Naive thymus-derived CD8-positive, alpha-beta T cell (primary cell): ENCODE measurements around the gene TLN1. TPM values are rescaled to one million over a fixed set of nuclear protein-coding genes. Genes with fewer than 3 reads are reported as not detected.

Experiments used
- ATAC-seq, 2 donors: fragments of 150-1000 bp; cut with Tn5 transposase in 1 of 2; sonication (Bioruptor Pico), chemical (Tn5 transposase) in 1 of 2; 1 replicate in 1 of 2; 2 replicates in 1 of 2; pipeline ENCODE4 v1.10.0; 2021; ENCODE audit warnings: mild to moderate bottlenecking in 2 of 2, moderate library complexity in 2 of 2
- POLR2A ChIA-PET: fragments of 350-600 bp; sonication (Branson Sonifier 250); formaldehyde crosslinking; loops from one replicate; lab custom pipeline; 2021; ENCODE audit warnings: antibody characterized with exemption; lab: Charles Lee
- DNase-seq, 10 donors: peaks; one replicate each; pipeline versions ENCODE4 v3.0.0 to v3.0.0-alpha.2; 2020 to 2022
- H3K27ac Mint-ChIP-seq, 10 donors: one replicate each; pipeline ENCODE4 v1.8.0; 2020 to 2022; ENCODE audit warnings: mild to moderate bottlenecking in 10 of 10, mixed read lengths in 10 of 10, moderate library complexity in 4 of 10, inconsistent platforms in 1 of 10
- H3K27me3 Mint-ChIP-seq, 5 donors: one replicate each; pipeline ENCODE4 v1.8.0; 2021 to 2022; ENCODE audit warnings: mixed read lengths in 5 of 5
- H3K36me3 Mint-ChIP-seq, 3 donors: one replicate each; pipeline ENCODE4 v1.8.0; 2020 to 2022; ENCODE audit warnings: mixed read lengths in 3 of 3, mild to moderate bottlenecking in 2 of 3, inconsistent platforms in 1 of 3
- H3K4me1 Mint-ChIP-seq, 4 donors: one replicate each; pipeline ENCODE4 v1.8.0; 2021 to 2022; ENCODE audit warnings: mixed read lengths in 4 of 4
- H3K4me3 Mint-ChIP-seq, 10 donors: one replicate each; pipeline ENCODE4 v1.8.0; 2020 to 2022; ENCODE audit warnings: mild to moderate bottlenecking in 10 of 10, mixed read lengths in 10 of 10, moderate library complexity in 6 of 10, inconsistent platforms in 1 of 10
- H3K9me3 Mint-ChIP-seq, 9 donors: one replicate each; pipeline ENCODE4 v1.8.0; 2020 to 2022; ENCODE audit warnings: mixed read lengths in 9 of 9, mild to moderate bottlenecking in 3 of 9, inconsistent platforms in 1 of 9, moderate library complexity in 1 of 9
- polyA plus RNA-seq, 3 donors: library from polyadenylated mRNA; unstranded; fragments of 300-500 nt; fragmentation: Illumina TruSeq; gene quantifications; one replicate each; pipeline ENCODE4 v1.2.3, GENCODE V29; 2021
- total RNA-seq, 8 experiments: library from RNA in 2 of 8; stranded (reverse) in 2 of 8; gene quantifications; one replicate each; pipeline ENCODE4 v1.2.3 and lab custom pipeline; 2021 to 2026

Gene TLN1
- total and polyA plus RNA-seq, 5 experiments from 2014 or later, result 32.9 to 233 (median 88.9) TPM

DNA sequence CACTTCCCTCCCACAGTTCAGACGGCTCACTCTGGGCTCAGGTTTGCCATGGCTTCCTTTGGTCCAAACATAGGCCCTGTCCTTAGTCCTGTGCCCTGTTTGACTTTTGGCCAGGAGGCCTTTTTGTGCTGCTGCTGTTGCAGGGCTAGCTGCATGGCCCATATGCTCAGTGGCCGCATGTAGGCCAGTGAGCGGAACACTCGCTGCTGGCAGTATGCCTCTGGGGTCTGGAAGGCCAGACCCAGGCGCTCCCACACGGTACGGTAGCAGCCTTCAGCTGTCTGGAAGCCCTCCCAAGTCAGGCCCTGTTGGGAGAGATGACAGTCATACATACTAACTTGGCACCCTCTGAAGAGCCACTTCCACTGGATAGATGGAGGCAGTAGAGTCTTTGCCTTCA, 5.1 kb upstream of the TLN1 start:
- Mint-ChIP-seq H3K4me1 (peaks cover 15 to 39% (median 31%) of the 10 kb centered on the region in 4 donors), H3K27ac (peak overlapping the region in 1 of 10 donors; percentile 15), H3K4me3 (no peak overlapping the region), H3K9me3 (no peaks in the 10 kb centered on the region), H3K27me3 (no peaks in the 10 kb centered on the region), H3K36me3 (peaks cover 0 to 58% (median 11%) of the 10 kb centered on the region in 3 donors)
- POLR2A ChIA-PET, result interaction anchor here (1.1 to 2.2 kb wide), 3 partner anchors 10 to 120 kb away, joined by 3 to 8 read pairs (median 4); partner anchors contain the start of genes CCDC107, CD72 and RMRP
- DNase-seq (peak in 1 of 10 donors; percentile 40), ATAC-seq (no peak)

DNA sequence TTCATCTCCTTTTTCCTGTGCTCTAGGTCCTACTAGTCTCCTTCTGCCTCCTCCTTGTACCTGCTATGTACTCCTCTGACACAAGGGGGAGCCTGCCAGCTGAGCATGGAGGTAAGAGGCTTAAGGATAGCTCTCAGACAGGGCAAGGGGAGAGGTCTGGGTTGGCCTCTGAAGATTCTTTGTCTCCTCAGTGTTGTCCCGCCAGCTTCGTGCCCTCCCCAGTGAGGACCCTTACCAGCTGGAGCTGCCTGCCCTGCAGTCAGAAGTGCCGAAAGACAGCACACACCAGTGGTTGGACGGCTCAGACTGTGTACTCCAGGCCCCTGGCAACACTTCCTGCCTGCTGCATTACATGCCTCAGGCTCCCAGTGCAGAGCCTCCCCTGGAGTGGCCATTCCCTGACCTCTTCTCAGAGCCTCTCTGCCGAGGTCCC, 4.2 kb upstream of the TLN1 start:
- DNase-seq, result peak; percentile 34 to 84 (median 63)
- H3K36me3 Mint-ChIP-seq, result peaks cover 0 to 55% (median 11%) of the 10 kb centered on the region in 3 donors
- POLR2A ChIA-PET, result interaction anchor here (0.7 to 2.2 kb wide), 5 partner anchors 12 to 174 kb away, joined by 3 to 8 read pairs (median 3); partner anchors contain the start of genes CCDC107, CD72 and RMRP

DNA sequence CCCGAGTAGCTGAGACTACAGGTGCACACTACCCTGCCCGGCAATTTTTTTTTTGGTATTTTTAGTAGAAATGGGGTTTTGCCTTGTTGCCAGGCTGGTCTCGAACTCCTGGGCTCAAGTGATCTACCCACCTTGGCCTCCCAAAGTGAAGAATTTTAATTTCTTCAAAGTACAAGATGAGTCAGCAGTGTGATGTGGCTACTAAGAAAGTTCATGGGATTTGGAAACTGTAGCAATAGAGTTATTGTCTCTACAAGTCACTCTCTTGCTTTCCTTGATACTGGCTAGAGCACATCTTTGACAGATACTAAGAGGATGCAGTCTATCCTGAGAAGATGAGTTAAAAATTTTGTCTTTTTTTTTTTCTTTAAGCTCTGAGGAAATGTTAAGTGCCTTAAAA, 2.1 kb upstream of the TLN1 start:
- Mint-ChIP-seq H3K4me3 (peak overlapping the region in 2 of 10 donors; percentile 18 to 36), H3K9me3 (no peaks in the 10 kb centered on the region), H3K27me3 (no peaks in the 10 kb centered on the region), H3K36me3 (peaks cover 0 to 38% (median 11%) of the 10 kb centered on the region in 3 donors), H3K4me1 (peaks cover 19 to 30% (median 24%) of the 10 kb centered on the region in 4 donors), H3K27ac (peak overlapping the region in 2 of 10 donors; percentile 34 to 95)
- ATAC-seq, result no peak
- DNase-seq, result no peak
- POLR2A ChIA-PET, result interaction anchor here (0.6 to 5.1 kb wide), 5 partner anchors 14 to 115 kb away, joined by 3 to 68 read pairs (median 3); partner anchors contain the start of genes GBA2 and RGP1

More for the DNA sequence above, 4.2 kb upstream of the TLN1 start:
- H3K27me3 Mint-ChIP-seq, result no peaks in the 10 kb centered on the region
- H3K4me1 Mint-ChIP-seq, result peaks cover 16 to 30% (median 23%) of the 10 kb centered on the region in 4 donors
- H3K9me3 Mint-ChIP-seq, result no peaks in the 10 kb centered on the region
- H3K4me3 Mint-ChIP-seq, result peak overlapping the region in 1 of 10 donors; percentile 51
- no peak for ATAC-seq
- peak overlapping the region in 4 of 10 donors; percentile 11 to 58 (median 42) for H3K27ac Mint-ChIP-seq

DNA sequence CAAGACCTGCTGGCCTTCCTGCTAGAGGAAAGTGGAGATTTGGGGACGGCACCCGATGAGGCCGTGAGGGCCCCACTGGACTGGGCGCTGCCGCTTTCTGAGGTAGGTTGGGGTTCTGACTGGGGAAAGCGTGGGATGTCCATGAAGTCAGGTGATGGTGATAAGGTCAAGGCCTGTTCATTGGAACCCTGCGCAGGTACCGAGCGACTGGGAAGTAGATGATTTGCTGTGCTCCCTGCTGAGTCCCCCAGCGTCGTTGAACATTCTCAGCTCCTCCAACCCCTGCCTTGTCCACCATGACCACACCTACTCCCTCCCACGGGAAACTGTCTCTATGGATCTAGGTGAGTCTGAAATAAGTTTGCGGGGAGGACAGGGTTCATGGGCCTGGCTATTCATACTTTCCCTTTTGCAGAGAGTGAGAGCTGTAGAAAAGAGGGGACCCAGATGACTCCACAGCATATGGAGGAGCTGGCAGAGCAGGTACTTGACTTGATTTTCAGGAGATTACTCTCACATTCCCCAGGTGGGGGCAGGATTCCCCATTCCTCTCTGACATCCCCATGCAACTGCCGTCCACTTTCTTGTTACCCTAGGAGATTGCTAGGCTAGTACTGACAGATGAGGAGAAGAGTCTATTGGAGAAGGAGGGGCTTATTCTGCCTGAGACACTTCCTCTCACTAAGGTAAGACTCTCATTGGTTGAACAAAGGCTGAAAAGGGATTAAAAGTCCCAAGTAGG, 976 bp upstream of the TLN1 start:
- peak overlapping the region in 8 of 10 donors; percentile 83 to 97 (median 95) for H3K27ac Mint-ChIP-seq
- H3K4me1 Mint-ChIP-seq, result peaks cover 19 to 30% (median 24%) of the 10 kb centered on the region in 4 donors
- DNase-seq (peak in 2 of 10 donors; percentile 21 to 51), ATAC-seq (no peak)
- H3K36me3 Mint-ChIP-seq, result peaks cover 0 to 27% (median 8%) of the 10 kb centered on the region in 3 donors
- POLR2A ChIA-PET, result interaction anchor here (0.5 to 5.1 kb wide), 23 partner anchors 9 to 666 kb away, joined by 3 to 68 read pairs (median 10); partner anchors contain the start of genes ARHGEF39, CCDC107, GBA2 and GNE
- peak overlapping the region in 5 of 10 donors; percentile 93 to 96 (median 94) for H3K4me3 Mint-ChIP-seq
- no peaks in the 10 kb centered on the region for H3K9me3 Mint-ChIP-seq
- H3K27me3 Mint-ChIP-seq, result no peaks in the 10 kb centered on the region

DNA sequence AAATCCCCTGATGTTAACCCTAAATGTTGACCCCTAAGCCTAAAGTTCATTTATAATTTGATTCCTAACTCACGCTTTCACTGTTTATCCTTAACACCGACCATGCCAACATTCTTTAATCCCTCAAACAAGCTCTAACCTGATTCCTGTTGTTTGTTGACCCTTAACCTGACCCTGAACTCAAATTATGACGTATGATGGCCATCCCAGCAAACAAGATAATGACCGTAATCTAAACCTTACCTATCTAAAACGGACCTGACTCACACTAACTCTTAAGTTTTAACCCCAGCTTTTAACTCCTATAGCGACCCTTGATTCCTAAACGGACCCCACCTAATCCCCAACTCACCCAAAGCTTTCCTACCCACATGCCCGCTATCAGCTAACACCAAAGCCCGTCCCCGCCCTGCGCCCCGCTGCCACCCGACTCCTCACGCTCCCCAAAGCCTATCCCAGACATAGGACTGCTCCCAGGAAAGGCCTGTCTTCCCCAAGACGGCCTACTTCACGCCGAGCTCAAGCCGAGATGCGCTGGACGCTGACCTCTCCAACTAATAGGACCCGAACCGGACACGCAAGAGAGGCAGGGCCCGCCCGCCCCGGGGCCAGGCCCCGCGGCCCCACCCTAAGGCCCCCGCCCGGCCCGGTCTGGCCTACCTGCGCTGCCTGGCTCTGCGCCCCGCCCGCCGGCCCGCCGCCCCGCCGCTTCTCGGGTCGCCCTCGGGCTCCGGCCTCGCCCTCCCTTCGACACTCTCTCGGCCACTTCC, 395 bp downstream of the TLN1 start:
- peak overlapping the region in 8 of 10 donors; percentile 83 to 97 (median 95) for H3K27ac Mint-ChIP-seq
- H3K9me3 Mint-ChIP-seq, result no peaks in the 10 kb centered on the region
- H3K27me3 Mint-ChIP-seq, result no peaks in the 10 kb centered on the region
- H3K4me1 Mint-ChIP-seq, result peaks cover 19 to 31% (median 27%) of the 10 kb centered on the region in 4 donors
- H3K4me3 Mint-ChIP-seq, result peak overlapping the region in 5 of 10 donors; percentile 94 to 98 (median 95)
- peaks cover 0 to 19% (median 5%) of the 10 kb centered on the region in 3 donors for H3K36me3 Mint-ChIP-seq
- peak in 1 of 2 donors; percentile 2 for ATAC-seq
- POLR2A ChIA-PET, result interaction anchor here (0.6 to 5.1 kb wide), 25 partner anchors 10 to 612 kb away, joined by 3 to 68 read pairs (median 9); partner anchors contain the start of genes ARHGEF39, CCDC107, GBA2 and HINT2
- peak in 1 of 10 donors; percentile 5 for DNase-seq

DNA sequence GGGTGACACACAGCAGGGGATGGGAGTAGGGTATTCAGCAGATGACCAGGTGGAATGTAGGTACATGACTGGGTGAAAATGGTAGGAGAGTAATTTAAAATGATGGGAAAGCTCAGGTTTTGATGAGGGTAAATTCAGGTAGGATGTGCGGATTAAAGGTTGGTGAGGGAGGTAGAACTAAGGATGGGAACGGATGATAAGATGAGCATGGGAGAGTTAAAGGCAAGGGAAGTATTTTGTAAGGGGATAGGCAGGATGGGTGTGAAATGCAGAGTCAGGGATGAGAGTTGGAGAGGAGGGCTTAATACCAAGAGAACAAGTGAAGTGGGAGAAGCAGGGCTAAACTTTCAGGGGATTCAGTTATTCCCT, 1.5 kb downstream of the TLN1 start:
- H3K36me3 Mint-ChIP-seq, result peaks cover 0 to 19% (median 3%) of the 10 kb centered on the region in 3 donors
- peak overlapping the region in 3 of 10 donors; percentile 14 to 97 (median 75) for H3K27ac Mint-ChIP-seq
- H3K4me3 Mint-ChIP-seq, result peak overlapping the region in 4 of 10 donors; percentile 86 to 98 (median 89)
- no peaks in the 10 kb centered on the region for H3K9me3 Mint-ChIP-seq
- DNase-seq (peak in 1 of 10 donors; percentile 8), ATAC-seq (no peak)
- POLR2A ChIA-PET, result interaction anchor here (1.4 to 5.1 kb wide), 10 partner anchors 9 to 111 kb away, joined by 4 to 68 read pairs (median 22); partner anchors contain the start of genes ARHGEF39, CCDC107, GBA2 and MSMP
- peaks cover 13 to 31% (median 21%) of the 10 kb centered on the region in 4 donors for H3K4me1 Mint-ChIP-seq
- no peaks in the 10 kb centered on the region for H3K27me3 Mint-ChIP-seq

DNA sequence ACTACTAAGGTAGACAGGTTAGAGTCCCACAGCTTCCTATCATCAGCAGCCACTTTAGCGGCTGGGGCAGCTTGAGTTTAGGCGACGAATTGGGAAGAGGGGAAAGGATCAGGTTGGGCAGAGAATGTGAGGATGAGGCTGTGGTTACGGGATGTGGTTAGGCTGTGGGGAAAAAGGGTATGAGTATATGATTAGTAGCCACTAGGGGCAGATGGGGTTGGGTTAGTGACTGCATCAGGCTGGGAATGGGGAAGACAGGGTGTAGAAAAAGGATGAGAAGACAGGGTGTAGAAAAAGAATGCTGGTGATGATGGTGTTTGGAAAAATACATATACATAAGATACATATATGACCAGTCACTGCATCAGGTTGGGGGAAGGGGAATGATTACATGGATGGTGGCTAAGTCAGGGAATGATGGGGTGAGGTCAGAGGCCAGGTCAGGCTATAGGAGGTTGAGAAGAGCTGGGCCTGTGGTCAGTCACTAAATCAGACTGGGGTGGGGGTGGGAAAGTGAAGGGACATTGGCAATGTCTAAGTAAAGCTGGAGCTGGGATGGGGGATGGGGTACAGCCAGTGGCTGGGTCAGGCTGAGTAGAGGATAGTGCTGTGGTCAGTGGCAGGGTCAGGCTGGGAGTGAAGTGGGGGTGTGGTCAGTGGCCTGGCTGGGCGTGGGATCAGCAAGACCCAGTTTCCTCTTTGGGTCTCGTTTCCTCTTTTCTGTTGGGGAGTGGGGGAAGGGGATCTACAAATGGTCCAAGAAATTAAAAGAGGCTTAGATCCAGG, 2.1 kb downstream of the TLN1 start:
- H3K4me3 Mint-ChIP-seq, result peak overlapping the region in 4 of 10 donors; percentile 86 to 98 (median 89)
- H3K27me3 Mint-ChIP-seq, result no peaks in the 10 kb centered on the region
- POLR2A ChIA-PET, result interaction anchor here (1.4 to 5.1 kb wide), 10 partner anchors 9 to 113 kb away, joined by 4 to 68 read pairs (median 16); partner anchors contain the start of genes ARHGEF39, CCDC107, GBA2 and MSMP

DNA sequence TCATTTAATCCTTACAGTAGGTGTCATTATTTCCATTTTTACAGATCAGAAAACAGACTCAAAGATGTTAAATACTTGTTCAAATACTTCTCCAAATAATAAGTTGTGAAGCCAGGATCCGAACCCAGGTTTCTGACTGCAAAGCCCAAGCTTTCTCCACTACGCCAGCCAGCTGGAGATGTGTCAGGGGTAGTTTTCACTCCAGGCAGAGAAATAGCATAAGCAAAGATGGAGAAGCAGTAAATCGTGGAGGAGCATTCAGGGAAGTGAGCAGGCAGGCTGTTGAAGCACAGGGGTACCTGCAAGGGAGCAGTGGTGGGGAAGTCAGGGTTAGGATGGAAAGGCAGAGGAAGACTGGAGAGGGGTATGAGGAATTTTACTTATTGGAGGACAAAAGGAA, 2.9 kb downstream of the TLN1 start:
- DNase-seq, result peak in 1 of 10 donors; percentile 4
- POLR2A ChIA-PET, result interaction anchor here (1.1 to 3.3 kb wide), 5 partner anchors 19 to 112 kb away, joined by 3 to 17 read pairs (median 6); partner anchors contain the start of genes CCDC107 and RMRP
- no peak overlapping the region for H3K27ac Mint-ChIP-seq

More for the DNA sequence above, 2.1 kb downstream of the TLN1 start:
- Mint-ChIP-seq H3K27ac (peak overlapping the region in 3 of 10 donors; percentile 14 to 97 (median 75)), H3K36me3 (peaks cover 0 to 19% (median 0%) of the 10 kb centered on the region in 3 donors), H3K4me1 (peaks cover 12 to 31% (median 19%) of the 10 kb centered on the region in 4 donors), H3K9me3 (no peaks in the 10 kb centered on the region)
- no peak for ATAC-seq
- peak in 4 of 10 donors; percentile 28 to 42 (median 36) for DNase-seq

DNA sequence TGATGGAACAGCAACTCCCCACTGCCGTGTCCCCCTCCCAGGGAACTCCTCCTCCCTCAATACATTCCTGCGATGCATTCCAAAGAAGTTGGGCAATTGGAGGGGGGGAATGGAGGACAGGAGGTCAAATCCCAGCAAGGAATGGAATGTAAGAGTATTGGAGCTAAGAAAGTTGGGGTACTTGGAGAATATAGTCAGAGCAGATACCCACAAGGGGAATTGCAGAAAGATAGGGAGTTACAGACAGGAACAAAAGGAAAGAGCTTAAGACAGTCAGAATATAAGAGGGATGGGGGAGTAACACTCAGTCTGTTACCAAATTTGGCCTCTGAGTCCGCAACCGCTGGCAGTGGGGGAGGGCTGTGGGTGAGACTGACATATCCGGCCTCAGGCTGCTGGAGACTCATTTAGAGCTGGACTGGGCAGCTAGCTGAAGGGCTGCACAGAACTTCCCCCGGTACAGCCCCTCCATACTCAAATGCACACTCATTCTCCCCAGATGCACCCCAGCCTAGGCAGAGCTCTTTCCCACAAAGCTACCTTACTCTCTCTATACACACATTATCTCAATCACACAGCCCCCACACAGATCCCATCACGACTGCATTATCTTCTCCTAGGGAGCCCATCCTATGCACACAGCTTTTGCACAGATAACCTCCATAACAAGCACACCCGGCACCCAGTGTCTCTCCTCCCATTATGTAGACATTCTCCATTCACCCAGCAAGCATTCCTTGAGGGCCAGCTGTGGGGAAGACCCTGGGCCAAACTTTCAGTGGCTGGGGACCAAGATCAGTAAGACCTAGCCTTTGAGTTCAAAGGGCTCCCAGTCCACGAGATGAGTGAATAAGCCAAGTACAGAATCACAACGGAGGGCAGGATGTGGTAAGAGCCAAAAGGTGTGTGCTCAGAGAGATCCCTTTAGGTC, 3.7 kb downstream of the TLN1 start:
- DNase-seq (peak in 4 of 10 donors; percentile 35 to 44 (median 42)), ATAC-seq (no peak)
- peaks cover 10 to 32% (median 14%) of the 10 kb centered on the region in 4 donors for H3K4me1 Mint-ChIP-seq
- H3K36me3 Mint-ChIP-seq, result peaks cover 0 to 33% (median 0%) of the 10 kb centered on the region in 3 donors
- no peak overlapping the region for H3K27ac Mint-ChIP-seq
- H3K4me3 Mint-ChIP-seq, result no peak overlapping the region
- H3K9me3 Mint-ChIP-seq, result no peaks in the 10 kb centered on the region
- POLR2A ChIA-PET, result interaction anchor here (0.5 to 3.3 kb wide), 11 partner anchors 16 to 113 kb away, joined by 3 to 17 read pairs (median 4); partner anchors contain the start of genes CCDC107, RGP1, RMRP and SIT1
- H3K27me3 Mint-ChIP-seq, result no peaks in the 10 kb centered on the region

More for the DNA sequence above, 2.9 kb downstream of the TLN1 start:
- no peak for ATAC-seq
- peaks cover 0 to 26% (median 0%) of the 10 kb centered on the region in 3 donors for H3K36me3 Mint-ChIP-seq
- H3K27me3 Mint-ChIP-seq, result no peaks in the 10 kb centered on the region
- no peaks in the 10 kb centered on the region for H3K9me3 Mint-ChIP-seq
- H3K4me3 Mint-ChIP-seq, result no peak overlapping the region
- peaks cover 12 to 33% (median 21%) of the 10 kb centered on the region in 4 donors for H3K4me1 Mint-ChIP-seq

DNA sequence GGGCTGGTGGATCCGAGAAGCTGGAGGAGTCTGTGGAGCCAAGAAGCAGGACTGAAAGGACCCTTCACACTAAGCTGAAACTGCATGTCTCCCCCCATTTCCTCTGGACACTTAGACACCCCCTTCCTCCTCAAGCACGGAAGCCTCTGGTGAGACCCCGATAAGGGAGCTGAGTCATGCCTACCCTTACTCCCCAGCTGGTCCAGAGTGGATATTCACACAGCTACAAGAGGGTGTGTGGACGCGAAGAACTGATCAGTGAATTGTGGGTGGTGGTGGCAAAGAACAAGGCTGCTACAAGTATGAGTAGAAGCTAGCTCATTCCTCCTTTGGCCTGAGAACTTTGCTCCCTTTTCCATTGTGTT, 4.3 kb downstream of the TLN1 start:
- POLR2A ChIA-PET, result interaction anchor here (1.2 to 3.3 kb wide), 9 partner anchors 17 to 112 kb away, joined by 3 to 17 read pairs (median 7); partner anchors contain the start of genes CCDC107, RGP1, RMRP and SIT1
- H3K27me3 Mint-ChIP-seq, result no peaks in the 10 kb centered on the region
- peaks cover 4 to 27% (median 8%) of the 10 kb centered on the region in 4 donors for H3K4me1 Mint-ChIP-seq
- H3K9me3 Mint-ChIP-seq, result no peaks in the 10 kb centered on the region
- peaks cover 0 to 39% (median 0%) of the 10 kb centered on the region in 3 donors for H3K36me3 Mint-ChIP-seq
- peak overlapping the region in 1 of 10 donors; percentile 7 for H3K27ac Mint-ChIP-seq
- ATAC-seq, result no peak
- peak in 1 of 10 donors; percentile 47 for DNase-seq
- no peak overlapping the region for H3K4me3 Mint-ChIP-seq
